Endometrial microvascular endothelial cells (primary cell): ENCODE results near the gene CKMT2. TPM values are rescaled to one million over a fixed set of nuclear protein-coding genes. Genes with fewer than 3 reads are reported as not detected.
"Not testable (repeated sequence)": the region's sequence is repeated elsewhere in the genome, so short reads cannot be mapped to it uniquely, and the experiment has no call there.

Source experiments
- in situ Hi-C: cut with HindIII; loops from 2 replicates; pipeline ENCODE4 v1.10.0; 2017; ENCODE audit warnings: low sequenced_read_pairs, low pct_unique_long_range_greater_than_20kb; ENCODE audit errors: inconsistent ontology term
- total RNA-seq: library from RNA; depleted of rRNA; stranded (reverse); fragments of >200 nt; gene quantifications from one replicate; pipeline ENCODE4 v1.2.3, GENCODE V29; 2015; ENCODE audit errors: inconsistent ontology term

CKMT2 gene
- total RNA-seq, 1 donor from 2014 or later = not detected

GRCh38 chr5:81290146-81290545 is 57.0 kb downstream of the CKMT2 start:
- in situ Hi-C loops = no loop called here

- in situ Hi-C loops = no loop called here
These were observed 59.0 kb downstream of the CKMT2 start for GRCh38 chr5:81292130-81292529.

GRCh38 chr5:81294021-81294420 is 60.9 kb downstream of the CKMT2 start:
- in situ Hi-C loops = not testable (repeated sequence)

- in situ Hi-C loops = no loop called here
These were observed 64.4 kb downstream of the CKMT2 start for GRCh38 chr5:81297531-81297930.

- in situ Hi-C loops = no loop called here
These were observed 67.8 kb downstream of the CKMT2 start for GRCh38 chr5:81300921-81301270.

GRCh38 chr5:81301271-81302015 is 68.3 kb downstream of the CKMT2 start, which contains the start of gene ZCCHC9:
TSS of gene ZCCHC9 (plus strand) at chr5:81301587. CDS start at chr5:81304758, 3,171 bp downstream.
- in situ Hi-C loops = no loop called here

- in situ Hi-C loops = no loop called here
These were observed 69.5 kb downstream of the CKMT2 start for GRCh38 chr5:81302596-81302995.

GRCh38 chr5:81303563-81303962 is 70.4 kb downstream of the CKMT2 start:
- in situ Hi-C loops = no loop called here

- in situ Hi-C loops = no loop called here
These were observed 72.7 kb downstream of the CKMT2 start for GRCh38 chr5:81305785-81306184.

GRCh38 chr5:81308836-81309235 is 75.7 kb downstream of the CKMT2 start:
- in situ Hi-C loops = no loop called here

GRCh38 chr5:81310402-81311063 is 77.4 kb downstream of the CKMT2 start:
- in situ Hi-C loops = no loop called here

- in situ Hi-C loops = no loop called here
These were observed 80.2 kb downstream of the CKMT2 start for GRCh38 chr5:81313278-81313677.

- in situ Hi-C loops = no loop called here
These were observed 80.6 kb downstream of the CKMT2 start for GRCh38 chr5:81313686-81314085.

- in situ Hi-C loops = no loop called here
These were observed 81.5 kb downstream of the CKMT2 start for GRCh38 chr5:81314581-81314980.

- in situ Hi-C loops = no loop called here
These were observed 82.2 kb downstream of the CKMT2 start for GRCh38 chr5:81315336-81315735.

- in situ Hi-C loops = no loop called here
These were observed 82.7 kb downstream of the CKMT2 start for GRCh38 chr5:81315830-81316229.

Other genes with a start within 250 kb of the CKMT2 start
- gene ZCCHC9, start 68.3 kb downstream of the CKMT2 start, total RNA-seq = 25.6 TPM
- not detected for gene ACOT12, start 160.8 kb downstream of the CKMT2 start, total RNA-seq